Sigmoid colon (tissue), 7 donors: ENCODE results near the gene TSPAN18. TPM values are rescaled to one million over a fixed set of nuclear protein-coding genes. Genes with fewer than 3 reads are reported as not detected.

Experiments
- DNase-seq: peaks from one replicate; pipeline ENCODE4 v3.0.0-alpha.2; 2019
- H3K27ac ChIP-seq, 4 donors: fragments of 200-600 bp; sonication (generic); one replicate each; pipeline ENCODE4 v1.5.1; 2016 to 2019; ENCODE audit warnings: mild to moderate bottlenecking in 1 of 4
- H3K27me3 ChIP-seq, 3 donors: fragments of 200-600 bp; sonication (generic); one replicate each; pipeline ENCODE4 v1.5.1; 2019; ENCODE audit warnings: mild to moderate bottlenecking in 1 of 3
- H3K36me3 ChIP-seq, 4 donors: fragments of 200-600 bp; sonication (generic); one replicate each; pipeline ENCODE4 v1.5.1; 2016 to 2019
- H3K4me1 ChIP-seq, 4 donors: fragments of 200-600 bp; sonication (generic); one replicate each; pipeline ENCODE4 v1.5.1; 2017 to 2019
- H3K4me3 ChIP-seq, 4 donors: fragments of 200-600 bp; sonication (generic); one replicate each; pipeline ENCODE4 v1.5.1; 2017 to 2019; ENCODE audit warnings: mild to moderate bottlenecking in 2 of 4, moderate library complexity in 1 of 4
- H3K9me3 ChIP-seq, 4 donors: fragments of 200-600 bp in 3 of 4; sonication (generic) in 3 of 4; one replicate each; pipeline versions ENCODE4 v1.5.1 to v1.6.1; 2013 to 2019
- EP300 ChIP-seq, 4 donors: sonication (generic); formaldehyde crosslinking; IDR thresholded peaks; one replicate each; pipeline ENCODE4 v1.6.1; 2017; ENCODE audit warnings: antibody characterized with exemption in 4 of 4
- POLR2A ChIP-seq, 2 donors: fragments of 450-650 bp; IDR thresholded peaks; one replicate each; pipeline ENCODE4 v1.6.1; 2016; ENCODE audit warnings: antibody characterized with exemption in 2 of 2, mild to moderate bottlenecking in 2 of 2, moderate library complexity in 2 of 2
- POLR2AphosphoS5 ChIP-seq, 4 donors: sonication (generic); formaldehyde crosslinking; IDR thresholded peaks; one replicate each; pipeline ENCODE4 v1.6.1; 2017; ENCODE audit warnings: antibody characterized with exemption in 4 of 4
- WGBS, 2 donors: extraction: QIAGEN DNeasy Blood & Tissue Kit; methylation state at CpG; one replicate each; pipeline ENCODE4 v1.1.7; 2013; 5-methylcytosine and 5-hydroxymethylcytosine counted together
- intact Hi-C: fragments of 100-400 bp; cut with DNase I; formaldehyde crosslinking; loops from one replicate; pipeline ENCODE4 v1.15.1; 2023
- polyA plus RNA-seq, 3 donors: library from polyadenylated mRNA; stranded (reverse); fragments of 200-250 nt; gene quantifications; one replicate each; pipeline ENCODE4 v1.2.3, GENCODE V29; 2013
- total RNA-seq, 4 donors: library from RNA; depleted of rRNA; stranded (reverse); fragments of >200 nt; gene quantifications; one replicate each; pipeline ENCODE4 v1.1.0, GENCODE V29; 2016
- TF ChIP-seq, protein P1 (sequence below), 4 experiments: fragments of 450-650 bp in 3 of 4; fragments of 200-600 bp in 1 of 4; IDR thresholded peaks; one replicate each; pipeline ENCODE4 v1.5.1; 2016 to 2019; ENCODE audit warnings: antibody characterized with exemption in 4 of 4, mild to moderate bottlenecking in 3 of 4, moderate library complexity in 2 of 4
- donor health status: healthy with polysubstance abuse.
- donor health status: Bipolar disorder and iron deficiency.
- donor health status: healthy.

Gene TSPAN18
- total and polyA plus RNA-seq, 7 donors: 0.23 to 75.3 (median 13.8) TPM

DNA sequence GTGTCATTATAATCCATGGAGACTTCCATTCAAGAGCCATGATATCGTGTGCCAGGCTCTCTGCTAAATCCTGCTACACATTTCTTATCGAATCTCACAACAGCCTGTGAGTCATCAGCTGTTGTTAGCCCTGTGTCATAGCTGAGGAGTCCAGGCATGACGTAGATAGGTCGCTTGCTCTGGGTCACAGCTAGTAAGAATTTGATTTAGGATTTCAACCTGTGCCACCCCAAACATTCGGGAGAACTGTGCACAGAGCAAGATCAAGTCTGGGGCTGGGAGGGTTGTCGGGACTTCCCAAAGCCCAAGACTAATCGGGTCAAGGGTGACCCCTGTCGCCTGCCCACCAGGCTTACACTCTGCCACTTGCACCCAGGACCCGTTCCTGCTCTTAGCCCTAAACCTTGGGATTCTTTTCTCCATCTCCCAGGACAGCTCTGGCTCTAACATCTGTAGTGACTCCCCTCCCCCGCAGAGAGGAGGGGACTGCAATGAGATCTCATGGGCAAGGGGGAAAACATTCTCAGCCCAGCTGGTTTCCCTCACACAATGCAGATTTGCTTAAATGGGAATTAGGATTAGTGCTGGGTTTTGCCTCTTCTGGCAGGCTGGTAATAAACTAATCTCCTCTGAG lies 34.3 kb downstream of the TSPAN18 start:
- H3K27ac ChIP-seq: peak overlapping the region; percentile 78 to 91 (median 86)
- no peak overlapping the region for H3K4me3 ChIP-seq
- H3K27me3 ChIP-seq: no peaks in the 10 kb centered on the region
- DNase-seq: peak; percentile 84
- H3K36me3 ChIP-seq: peaks cover 0 to 10% (median 0%) of the 10 kb centered on the region in 4 donors
- peaks cover 0 to 3% (median 0%) of the 10 kb centered on the region in 4 donors for H3K9me3 ChIP-seq
- intact Hi-C loops: no loop called here
- TF ChIP-seq POLR2AphosphoS5 (IDR thresholded peaks at IDR 0.05) (peak in 2 of 4 donors; percentile 12 to 27), POLR2A (IDR thresholded peaks at IDR 0.05) (no peak), EP300 (IDR thresholded peaks at IDR 0.05) (no peak)
- TF ChIP-seq, protein P1, sequence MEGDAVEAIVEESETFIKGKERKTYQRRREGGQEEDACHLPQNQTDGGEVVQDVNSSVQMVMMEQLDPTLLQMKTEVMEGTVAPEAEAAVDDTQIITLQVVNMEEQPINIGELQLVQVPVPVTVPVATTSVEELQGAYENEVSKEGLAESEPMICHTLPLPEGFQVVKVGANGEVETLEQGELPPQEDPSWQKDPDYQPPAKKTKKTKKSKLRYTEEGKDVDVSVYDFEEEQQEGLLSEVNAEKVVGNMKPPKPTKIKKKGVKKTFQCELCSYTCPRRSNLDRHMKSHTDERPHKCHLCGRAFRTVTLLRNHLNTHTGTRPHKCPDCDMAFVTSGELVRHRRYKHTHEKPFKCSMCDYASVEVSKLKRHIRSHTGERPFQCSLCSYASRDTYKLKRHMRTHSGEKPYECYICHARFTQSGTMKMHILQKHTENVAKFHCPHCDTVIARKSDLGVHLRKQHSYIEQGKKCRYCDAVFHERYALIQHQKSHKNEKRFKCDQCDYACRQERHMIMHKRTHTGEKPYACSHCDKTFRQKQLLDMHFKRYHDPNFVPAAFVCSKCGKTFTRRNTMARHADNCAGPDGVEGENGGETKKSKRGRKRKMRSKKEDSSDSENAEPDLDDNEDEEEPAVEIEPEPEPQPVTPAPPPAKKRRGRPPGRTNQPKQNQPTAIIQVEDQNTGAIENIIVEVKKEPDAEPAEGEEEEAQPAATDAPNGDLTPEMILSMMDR (IDR thresholded peaks at IDR 0.05): no peak
- 64 to 67% methylated on average over 10 of the region's 10 CpGs for WGBS, 2 donors
- H3K4me1 ChIP-seq: peaks cover 0 to 76% (median 58%) of the 10 kb centered on the region in 4 donors

DNA sequence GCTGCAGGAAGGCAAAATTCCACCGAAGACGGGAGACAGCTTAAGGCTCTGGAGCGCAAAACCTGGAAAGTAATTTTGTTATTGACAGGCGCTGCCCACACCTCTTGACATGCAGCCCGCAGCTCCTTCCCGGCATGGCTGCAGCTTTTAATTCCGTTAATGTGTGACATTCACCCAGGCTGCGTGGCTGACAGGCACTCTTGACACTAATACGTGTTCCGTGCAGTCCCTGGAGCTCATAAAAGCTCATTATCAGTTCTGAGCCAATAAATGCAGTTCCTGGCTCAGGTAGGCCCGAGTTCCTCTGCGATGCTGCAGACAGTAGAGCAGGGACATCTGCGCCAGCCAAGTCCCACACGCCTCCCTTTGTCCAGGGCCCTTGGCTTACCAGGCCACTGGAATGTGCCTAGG lies 34.8 kb downstream of the TSPAN18 start:
- 19 to 62% methylated on average over 14 of the region's 14 CpGs for WGBS, 2 donors
- Histone ChIP-seq H3K27ac (peak overlapping the region; percentile 78 to 91 (median 86)), H3K4me3 (no peak overlapping the region), H3K36me3 (peaks cover 0 to 10% (median 0%) of the 10 kb centered on the region in 4 donors), H3K9me3 (peaks cover 0 to 3% (median 0%) of the 10 kb centered on the region in 4 donors), H3K4me1 (peaks cover 0 to 76% (median 58%) of the 10 kb centered on the region in 4 donors), H3K27me3 (no peaks in the 10 kb centered on the region)
- TF ChIP-seq POLR2A (IDR thresholded peaks at IDR 0.05) (no peak), POLR2AphosphoS5 (IDR thresholded peaks at IDR 0.05) (no peak), EP300 (IDR thresholded peaks at IDR 0.05) (no peak)
- TF ChIP-seq, protein P1 (IDR thresholded peaks at IDR 0.05): no peak
- peak; percentile 52 for DNase-seq
- intact Hi-C loops: no loop called here

DNA sequence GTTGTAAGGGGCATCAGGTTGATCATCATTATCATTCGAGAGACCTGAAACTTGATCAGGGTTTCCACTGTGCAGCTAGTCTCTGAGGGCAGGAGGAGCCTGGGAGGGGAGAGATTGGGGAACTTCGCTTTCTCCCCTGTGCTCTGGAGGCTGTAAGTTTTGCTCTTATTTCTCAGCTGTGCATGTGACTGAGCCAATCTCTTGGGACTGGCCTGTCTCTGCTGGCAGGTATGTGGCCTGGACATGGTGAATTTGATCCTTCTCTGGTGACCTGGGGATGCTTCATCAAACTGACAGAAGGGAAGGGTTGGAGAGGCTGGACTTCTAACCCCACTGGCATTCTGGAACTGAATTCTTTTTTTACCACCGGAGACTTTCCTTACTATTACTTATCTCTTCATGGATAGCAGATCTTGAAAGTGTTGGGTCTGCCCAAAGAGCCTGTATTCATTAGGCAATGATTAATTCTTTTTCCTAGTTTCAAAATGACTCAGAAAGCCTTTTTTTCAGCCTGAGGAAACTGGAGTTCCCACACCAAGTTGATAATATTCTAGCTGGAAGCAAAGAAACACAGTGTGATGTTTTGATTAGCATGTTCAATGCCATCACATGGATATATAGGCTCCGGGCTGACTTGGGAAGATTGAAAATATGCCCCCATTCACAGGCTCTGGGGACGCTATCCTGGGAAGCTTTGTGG lies 36.5 kb downstream of the TSPAN18 start:
- Histone ChIP-seq H3K4me3 (no peak overlapping the region), H3K27ac (peak overlapping the region; percentile 82 to 91 (median 86)), H3K9me3 (peaks cover 0 to 3% (median 0%) of the 10 kb centered on the region in 4 donors), H3K27me3 (no peaks in the 10 kb centered on the region), H3K4me1 (peaks cover 0 to 82% (median 68%) of the 10 kb centered on the region in 4 donors), H3K36me3 (peaks cover 0 to 10% (median 0%) of the 10 kb centered on the region in 4 donors)
- DNase-seq: peak; percentile 35
- WGBS, 2 donors: 82 to 86% methylated on average over 5 of the region's 5 CpGs
- intact Hi-C loops: no loop called here
- TF ChIP-seq, protein P1 (IDR thresholded peaks at IDR 0.05): no peak
- TF ChIP-seq POLR2AphosphoS5 (IDR thresholded peaks at IDR 0.05) (no peak), EP300 (IDR thresholded peaks at IDR 0.05) (no peak), POLR2A (IDR thresholded peaks at IDR 0.05) (no peak)

DNA sequence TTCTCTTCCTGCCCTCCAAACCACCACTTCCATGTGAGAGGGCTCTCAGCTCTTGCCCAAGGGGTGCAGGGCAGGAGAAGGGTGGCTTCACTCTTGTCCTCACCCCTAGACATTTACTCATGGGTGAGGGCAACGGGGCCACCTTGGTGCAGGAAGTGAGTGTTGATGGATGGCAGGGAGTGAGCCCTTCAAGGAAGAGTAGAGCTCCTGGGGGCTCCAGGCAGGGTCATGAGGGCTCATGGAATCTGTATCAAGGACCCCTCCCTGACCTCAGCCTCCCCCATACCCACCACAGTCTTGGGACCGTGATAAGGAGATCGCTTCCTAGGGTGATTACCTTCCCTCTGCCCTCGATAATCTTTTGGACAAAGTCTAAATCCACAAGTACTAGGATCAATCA lies 37.8 kb downstream of the TSPAN18 start:
- Histone ChIP-seq H3K4me1 (peaks cover 0 to 71% (median 61%) of the 10 kb centered on the region in 4 donors), H3K36me3 (peaks cover 0 to 10% (median 0%) of the 10 kb centered on the region in 4 donors), H3K4me3 (no peak overlapping the region), H3K27ac (peak overlapping the region; percentile 82 to 91 (median 86)), H3K9me3 (no peaks in the 10 kb centered on the region), H3K27me3 (no peaks in the 10 kb centered on the region)
- WGBS, 2 donors: 93 to 95% methylated on average over 4 of the region's 4 CpGs
- no peak for TF ChIP-seq POLR2AphosphoS5 (IDR thresholded peaks at IDR 0.05)
- TF ChIP-seq, protein P1 (IDR thresholded peaks at IDR 0.05): no peak
- no peak for TF ChIP-seq POLR2A (IDR thresholded peaks at IDR 0.05)
- TF ChIP-seq EP300 (IDR thresholded peaks at IDR 0.05): no peak
- intact Hi-C loops: no loop called here
- peak; percentile 35 for DNase-seq
